ENCODE measurements around the gene CLMN.

The CLMN gene

GRCh38 chr14:95137164-95137803 is 182.4 kb downstream of the CLMN start:
- no peak for DNase-seq (ENCODE audit: low spot score)

GRCh38 chr14:95136631-95137030 is 183.1 kb downstream of the CLMN start:
- no peak for DNase-seq (ENCODE audit: low spot score)

GRCh38 chr14:95134304-95134933 is 185.3 kb downstream of the CLMN start:
- no peak for DNase-seq (ENCODE audit: low spot score)

GRCh38 chr14:95133282-95133681 is 186.4 kb downstream of the CLMN start:
- DNase-seq (ENCODE audit: low spot score), result no peak

DNA sequence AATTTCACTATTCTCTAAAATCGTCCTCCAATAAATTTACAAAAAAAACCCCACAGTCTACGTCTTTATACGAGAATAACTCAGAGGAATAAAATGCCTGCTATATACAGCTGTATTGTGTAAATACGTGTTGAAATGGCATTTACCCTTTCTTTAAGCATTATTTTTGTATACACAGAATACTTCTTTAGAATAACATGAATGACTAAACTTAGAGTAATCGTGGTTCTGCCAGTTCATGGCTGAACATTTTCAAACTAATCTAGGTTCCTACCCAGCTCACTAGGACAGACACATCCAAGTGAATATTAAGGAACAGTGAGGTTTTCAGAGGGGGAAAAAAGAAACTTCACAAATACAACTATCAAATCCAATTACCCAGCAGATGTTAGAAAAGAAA is 186.9 kb downstream of the CLMN start:
- no peak for DNase-seq (ENCODE audit: low spot score)

All from SW480 (cell line).